IMR-90 (cell line): Measurements from ENCODE around the gene CAPN6. TPM values are rescaled to one million over a fixed set of nuclear protein-coding genes. Genes with fewer than 3 reads are reported as not detected.

Experiments used
- ATAC-seq: fragments of 200-7000 bp; cut with Tn5 transposase; 2 replicates; pipeline ENCODE4 v1.9.1; 2020; ENCODE audit warnings: low read depth, mild to moderate bottlenecking, moderate library complexity
- BruUV-seq: library from RNA; stranded (reverse); fragments of 400-500 nt; replicated peaks from 2 replicates; lab custom pipeline; 2021; lab: Mats Ljungman, UMichigan
- CTCF ChIA-PET: fragments of 300-600 bp; formaldehyde crosslinking; extraction: SDS; loops from one replicate; lab custom pipeline; 2021; ENCODE audit warnings: antibody characterized with exemption; lab: Yijun Ruan, JAX
- POLR2A ChIA-PET: fragments of 300-600 bp; sonication (Branson Sonifier 250); formaldehyde crosslinking; loops from one replicate; lab custom pipeline; 2022; ENCODE audit warnings: antibody characterized with exemption; ENCODE audit not compliant: unreplicated experiment; lab: Charles Lee
- DNase-seq: peaks from one replicate; pipeline ENCODE4 v3.0.0; 2013
- H2AFZ ChIP-seq: replicated peaks from 2 replicates; pipeline ENCODE3; 2013; ENCODE audit warnings: low read length, mild to moderate bottlenecking; ENCODE audit not compliant: poor library complexity
- H2AK5ac ChIP-seq: 2 replicates; pipeline ENCODE4 v1.6.1; 2013; ENCODE audit warnings: low read depth, low read length, inconsistent platforms
- H2AK9ac ChIP-seq: replicated peaks from 2 replicates; pipeline ENCODE3; 2013; ENCODE audit warnings: mild to moderate bottlenecking, low read depth, low read length, moderate library complexity; ENCODE audit not compliant: poor library complexity
- H2BK120ac ChIP-seq: 2 replicates; pipeline ENCODE4 v1.6.1; 2013; ENCODE audit warnings: low read depth, low read length, inconsistent platforms
- H2BK15ac ChIP-seq: 3 replicates; pipeline ENCODE4 v1.6.1; 2013; ENCODE audit warnings: low read depth, low read length, inconsistent platforms
- H2BK20ac ChIP-seq: 2 replicates; pipeline ENCODE4 v1.6.1; 2013; ENCODE audit warnings: low read depth, mild to moderate bottlenecking, inconsistent platforms, low read length, moderate library complexity
- H2BK5ac ChIP-seq: 2 replicates; pipeline ENCODE4 v1.6.1; 2013; ENCODE audit warnings: mild to moderate bottlenecking, low read depth, low read length, inconsistent platforms; ENCODE audit not compliant: poor library complexity, severe bottlenecking
- H3K14ac ChIP-seq: replicated peaks from 2 replicates; pipeline ENCODE4 v1.6.1; 2013; ENCODE audit warnings: low read depth, low read length, inconsistent platforms
- H3K18ac ChIP-seq: 2 replicates; pipeline ENCODE4 v1.6.1; 2013; ENCODE audit warnings: low read depth, low read length, control low read depth
- H3K23ac ChIP-seq: 2 replicates; pipeline ENCODE4 v1.6.1; 2013; ENCODE audit warnings: low read depth, low read length, inconsistent platforms
- H3K27ac ChIP-seq: 2 replicates; pipeline ENCODE4 v1.5.1; 2013; ENCODE audit warnings: mild to moderate bottlenecking, control low read depth, low read length; ENCODE audit not compliant: insufficient read depth
- H3K27me3 ChIP-seq: 2 replicates; pipeline ENCODE4 v1.6.1; 2013; ENCODE audit warnings: low read length; ENCODE audit not compliant: control insufficient read depth, insufficient read depth
- H3K36me3 ChIP-seq: 2 replicates; pipeline ENCODE4 v1.6.1; 2013; ENCODE audit warnings: low read length, mixed read lengths; ENCODE audit not compliant: control insufficient read depth, insufficient read depth
- H3K4ac ChIP-seq: 2 replicates; pipeline ENCODE4 v1.6.1; 2013; ENCODE audit warnings: low read depth, low read length, inconsistent platforms
- H3K4me1 ChIP-seq: 2 replicates; pipeline ENCODE4 v1.6.1; 2013; ENCODE audit warnings: low read length, mixed read lengths; ENCODE audit not compliant: control insufficient read depth, insufficient read depth
- H3K4me2 ChIP-seq: 2 replicates; pipeline ENCODE4 v1.6.1; 2013; ENCODE audit warnings: low read depth, mild to moderate bottlenecking, control low read depth, low read length, moderate library complexity
- H3K4me3 ChIP-seq: 2 replicates; pipeline ENCODE4 v1.5.1; 2013; ENCODE audit warnings: low read depth, mild to moderate bottlenecking, control low read depth, low read length, moderate library complexity; ENCODE audit not compliant: insufficient read depth
- H3K56ac ChIP-seq: 2 replicates; pipeline ENCODE4 v1.6.1; 2013; ENCODE audit warnings: low read length, inconsistent platforms; ENCODE audit not compliant: insufficient read depth; ENCODE audit errors: extremely low read depth
- H3K79me1 ChIP-seq, 2 experiments: 2 replicates each; pipeline ENCODE4 v1.6.1; 2013; ENCODE audit warnings: low read length in 2 of 2, inconsistent platforms in 1 of 2, low read depth in 1 of 2
- H3K9ac ChIP-seq: 2 replicates; pipeline ENCODE4 v1.6.1; 2013; ENCODE audit warnings: low read depth, low read length, control low read depth
- H3K9me1 ChIP-seq: 2 replicates; pipeline ENCODE4 v1.6.1; 2013; ENCODE audit warnings: low read length, inconsistent platforms; ENCODE audit not compliant: insufficient read depth
- H3K9me3 ChIP-seq: 2 replicates; pipeline ENCODE4 v1.6.1; 2013; ENCODE audit warnings: low read length; ENCODE audit not compliant: control insufficient read depth, insufficient read depth
- H4K20me1 ChIP-seq: 2 replicates; pipeline ENCODE4 v1.6.1; 2013; ENCODE audit warnings: low read length, inconsistent platforms; ENCODE audit not compliant: insufficient read depth
- H4K5ac ChIP-seq: 2 replicates; pipeline ENCODE4 v1.6.1; 2013; ENCODE audit warnings: mild to moderate bottlenecking, low read depth, low read length, control low read depth
- H4K8ac ChIP-seq, 2 experiments: 2 replicates each; pipeline ENCODE4 v1.6.1; 2013; ENCODE audit warnings: low read depth in 2 of 2, low read length in 2 of 2, control low read depth in 1 of 2, inconsistent platforms in 1 of 2
- H4K91ac ChIP-seq: 2 replicates; pipeline ENCODE4 v1.6.1; 2013; ENCODE audit warnings: low read depth, low read length, inconsistent platforms; ENCODE audit not compliant: insufficient read depth
- BHLHE40 ChIP-seq: fragments of 150-350 bp; IDR thresholded peaks from 2 replicates; pipeline ENCODE4 v1.6.1; 2016; ENCODE audit warnings: mild to moderate bottlenecking, low read depth, low read length
- CEBPB ChIP-seq: IDR thresholded peaks from 2 replicates; pipeline ENCODE4 v1.6.1; 2012; ENCODE audit warnings: low read depth, low read length, improper control_type of control experiment
- CHD1 ChIP-seq: IDR thresholded peaks from 2 replicates; pipeline ENCODE4 v1.6.1; 2012; ENCODE audit warnings: low read depth, low read length, improper control_type of control experiment
- CTCF ChIP-seq: conservative IDR thresholded peaks from 2 replicates; pipeline ENCODE4 v1.5.1; 2012; ENCODE audit warnings: mild to moderate bottlenecking, low read depth, low read length, improper control_type of control experiment
- FOS ChIP-seq: fragments of 150-350 bp; IDR thresholded peaks from 2 replicates; pipeline ENCODE4 v1.6.1; 2016; ENCODE audit warnings: low read depth, low read length
- MAFK ChIP-seq: IDR thresholded peaks from 2 replicates; pipeline ENCODE4 v1.6.1; 2012; ENCODE audit warnings: low read depth, low read length, improper control_type of control experiment
- NFE2L2 ChIP-seq: fragments of 150-350 bp; IDR thresholded peaks from 2 replicates; pipeline ENCODE4 v1.6.1; 2016; ENCODE audit warnings: low read depth, mild to moderate bottlenecking, low read length
- POLR2A ChIP-seq: IDR thresholded peaks from 2 replicates; pipeline ENCODE4 v1.6.1; 2012; ENCODE audit warnings: mild to moderate bottlenecking, low read depth, low read length
- SMC3 ChIP-seq: fragments of 150-350 bp; IDR thresholded peaks from 2 replicates; pipeline ENCODE4 v1.6.1; 2016; ENCODE audit warnings: low read depth, mild to moderate bottlenecking, antibody characterized with exemption, low read length, moderate library complexity
- USF2 ChIP-seq: fragments of 150-350 bp; IDR thresholded peaks from 2 replicates; pipeline ENCODE4 v1.6.1; 2017; ENCODE audit warnings: mild to moderate bottlenecking, antibody characterized with exemption, low read length, low read depth
- WGBS, 2 experiments: methylation state at CpG; one replicate each; pipeline versions ENCODE4 v1.1.5 to v1.1.7; 2013; ENCODE audit warnings: missing lambda C conversion rate in 2 of 2; ENCODE audit not compliant: insufficient read length in 1 of 2; ENCODE audit errors: extremely low coverage in 2 of 2; 5-methylcytosine and 5-hydroxymethylcytosine counted together
- dilution Hi-C: fragments of 300-500 bp; cut with HindIII; formaldehyde crosslinking; loops from one replicate; pipeline ENCODE4 v1.14.3; 2018; ENCODE audit warnings: low sequenced_read_pairs; ENCODE audit not compliant: unreplicated experiment
- in situ Hi-C: fragments of 300-500 bp; cut with MboI; formaldehyde crosslinking; loops from 3 replicates; pipeline ENCODE4 v1.14.3; 2019; ENCODE audit warnings: low sequenced_read_pairs, inconsistent platforms, mixed read lengths
- intact Hi-C: fragments of 100-400 bp; cut with micrococcal nuclease; formaldehyde crosslinking; loops from 2 replicates; pipeline ENCODE4 v1.10.0; 2022
- polyA plus RNA-seq, 3 experiments: library from polyadenylated mRNA; depleted of rRNA; stranded (reverse); fragments of >200 nt; gene quantifications; 2 replicates each; pipeline ENCODE4 v1.2.3, GENCODE V29; 2012; ENCODE audit warnings: low replicate concordance in 1 of 3
- total RNA-seq: library from RNA; depleted of rRNA; stranded (reverse); fragments of >200 nt; gene quantifications from 2 replicates; pipeline ENCODE4 v1.2.3, GENCODE V29; 2012
- TF ChIP-seq, protein P1 (sequence below): fragments of 150-350 bp; IDR thresholded peaks from 2 replicates; pipeline ENCODE4 v1.6.1; 2016; ENCODE audit warnings: low read depth, mild to moderate bottlenecking, low read length, moderate library complexity, borderline replicate concordance

CAPN6 gene
- total and polyA plus RNA-seq, 2 of the 4 experiments (the other 2 are of a cell fraction) = not detected

GRCh38 chrX:111282991-111283390, 12.7 kb upstream of the CAPN6 start:
- no peak for ATAC-seq
- Histone ChIP-seq H3K27ac (no peak overlapping the region), H3K9ac (no peak overlapping the region)

More at GRCh38 chrX:111282991-111283390, 12.7 kb upstream of the CAPN6 start:
- no peaks in the 10 kb centered on the region for H3K9me3 ChIP-seq
- H2AFZ ChIP-seq = no peak overlapping the region
- no peak overlapping the region for H3K14ac ChIP-seq
- no peak overlapping the region for H2AK5ac ChIP-seq
- no peaks in the 10 kb centered on the region for H3K79me1 ChIP-seq
- no peak for TF ChIP-seq CTCF
- TF ChIP-seq MAFK = no peak
- no peak for TF ChIP-seq FOS
- no peak for TF ChIP-seq CHD1
- TF ChIP-seq, protein P1, sequence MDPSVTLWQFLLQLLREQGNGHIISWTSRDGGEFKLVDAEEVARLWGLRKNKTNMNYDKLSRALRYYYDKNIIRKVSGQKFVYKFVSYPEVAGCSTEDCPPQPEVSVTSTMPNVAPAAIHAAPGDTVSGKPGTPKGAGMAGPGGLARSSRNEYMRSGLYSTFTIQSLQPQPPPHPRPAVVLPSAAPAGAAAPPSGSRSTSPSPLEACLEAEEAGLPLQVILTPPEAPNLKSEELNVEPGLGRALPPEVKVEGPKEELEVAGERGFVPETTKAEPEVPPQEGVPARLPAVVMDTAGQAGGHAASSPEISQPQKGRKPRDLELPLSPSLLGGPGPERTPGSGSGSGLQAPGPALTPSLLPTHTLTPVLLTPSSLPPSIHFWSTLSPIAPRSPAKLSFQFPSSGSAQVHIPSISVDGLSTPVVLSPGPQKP = no peak
- TF ChIP-seq POLR2A = no peak
- TF ChIP-seq CEBPB = no peak
- no peak for TF ChIP-seq USF2
- TF ChIP-seq SMC3 = no peak
- no peak for TF ChIP-seq BHLHE40
- no peak for TF ChIP-seq NFE2L2
- peaks cover 2% of the 10 kb centered on the region for H3K27me3 ChIP-seq
- H3K4me2 ChIP-seq = no peak overlapping the region
- H2BK120ac ChIP-seq = no peak overlapping the region
- no peak overlapping the region for H4K91ac ChIP-seq
- H3K18ac ChIP-seq = no peak overlapping the region
- intact Hi-C loops = no loop called here
- CTCF ChIA-PET = no interaction called here
- H3K4ac ChIP-seq = no peak overlapping the region
- no peak overlapping the region for H3K4me3 ChIP-seq
- no peaks in the 10 kb centered on the region for H3K36me3 ChIP-seq
- H4K8ac ChIP-seq = no peak overlapping the region
- dilution Hi-C loops = no loop called here
- H3K9me1 ChIP-seq = no peaks in the 10 kb centered on the region
- POLR2A ChIA-PET = no interaction called here
- no peak overlapping the region for H3K56ac ChIP-seq
- H2AK9ac ChIP-seq = no peak overlapping the region
- H3K23ac ChIP-seq = no peak overlapping the region
- H2BK15ac ChIP-seq = no peak overlapping the region
- no peak for DNase-seq
- WGBS, 2 experiments = 43% methylated on average over 1 of the region's 1 CpG; no CpG with 5 or more reads in 1 of the 2 experiments
- no peak overlapping the region for H4K5ac ChIP-seq
- in situ Hi-C loops = no loop called here
- H2BK20ac ChIP-seq = no peak overlapping the region
- H2BK5ac ChIP-seq = no peak overlapping the region
- BruUV-seq = no TSS peak
- H3K4me1 ChIP-seq = no peaks in the 10 kb centered on the region
- no peaks in the 10 kb centered on the region for H4K20me1 ChIP-seq
